Measurements from ENCODE around the gene EXOC6B.

DNA sequence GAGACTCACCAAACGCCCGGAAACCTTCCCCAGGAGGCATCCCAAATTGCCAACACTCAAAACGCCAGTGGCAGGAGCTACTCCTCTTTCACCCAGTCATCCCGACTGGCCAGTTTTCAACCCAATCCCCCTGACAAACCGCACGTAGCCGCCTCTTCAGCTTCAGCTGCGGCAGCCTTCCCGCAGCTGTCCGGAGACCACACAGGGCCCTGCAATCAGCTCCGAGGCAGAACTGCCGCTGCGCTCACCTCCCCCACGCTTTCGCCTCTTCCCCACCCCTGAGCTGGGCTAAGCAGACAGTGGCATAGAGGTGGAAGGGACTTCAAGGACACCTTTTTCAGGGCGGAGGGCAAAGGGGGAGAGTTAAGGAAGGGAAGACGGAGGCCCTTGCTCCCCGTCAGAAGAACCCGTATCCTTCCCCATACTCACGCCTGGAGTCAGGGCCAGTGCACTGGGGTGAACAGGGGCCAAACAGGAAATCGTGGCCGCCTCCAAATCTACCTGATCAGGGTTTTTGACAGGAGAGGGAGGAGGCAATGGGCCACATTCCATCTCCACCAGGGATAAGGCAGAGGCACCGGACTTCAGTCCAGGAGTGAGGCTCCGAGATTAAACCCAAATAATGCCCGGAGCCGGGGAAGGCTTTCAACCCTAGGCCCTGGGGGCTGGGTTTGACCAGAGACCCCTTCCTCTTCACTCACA, 695.0 kb downstream of the EXOC6B start:
- no peak for TF ChIP-seq CTCF (conservative IDR thresholded peaks at IDR 0.05; ENCODE audit: low read length)
- no peak for TF ChIP-seq EZH2phosphoT487 (IDR thresholded peaks at IDR 0.05; ENCODE audit: borderline replicate concordance)
